Liver (tissue), 9 donors: Measurements from ENCODE around the gene SERPINE1. TPM values are rescaled to one million over a fixed set of nuclear protein-coding genes. Genes with fewer than 3 reads are reported as not detected.

Experiments
- DNase-seq: peaks from one replicate; pipeline ENCODE4 v3.0.0-alpha.2; 2017; ENCODE audit warnings: low spot score
- H3K27ac ChIP-seq, 2 donors: one replicate each; pipeline ENCODE4 v1.7.0; 2013; ENCODE audit warnings: inconsistent platforms in 2 of 2, low read length in 2 of 2, control low read depth in 1 of 2, low read depth in 1 of 2, mild to moderate bottlenecking in 1 of 2
- H3K27me3 ChIP-seq, 4 donors: one replicate each; pipeline versions ENCODE4 v1.6.1 to v1.7.0; 2013; ENCODE audit warnings: low read length in 3 of 4, inconsistent platforms in 1 of 4, mild to moderate bottlenecking in 1 of 4, moderate library complexity in 1 of 4; ENCODE audit not compliant: control insufficient read depth in 4 of 4, insufficient read depth in 4 of 4
- H3K36me3 ChIP-seq, 4 donors: one replicate each; pipeline versions ENCODE4 v1.6.1 to v1.7.0; 2013; ENCODE audit warnings: low read length in 3 of 4, mild to moderate bottlenecking in 3 of 4, low read depth in 1 of 4, moderate library complexity in 1 of 4; ENCODE audit not compliant: control insufficient read depth in 4 of 4, insufficient read depth in 3 of 4
- H3K4me1 ChIP-seq, 4 donors: one replicate each; pipeline versions ENCODE4 v1.6.1 to v1.7.0; 2013; ENCODE audit warnings: low read length in 3 of 4, mild to moderate bottlenecking in 3 of 4, moderate library complexity in 1 of 4; ENCODE audit not compliant: control insufficient read depth in 4 of 4, insufficient read depth in 4 of 4
- H3K4me3 ChIP-seq, 3 donors: one replicate each; pipeline versions ENCODE4 v1.6.1 to v1.7.0; 2013; ENCODE audit warnings: low read length in 3 of 3, control low read depth in 1 of 3, low read depth in 1 of 3, mild to moderate bottlenecking in 1 of 3
- H3K9ac ChIP-seq, 2 donors: one replicate each; pipeline ENCODE4 v1.7.0; 2013; ENCODE audit warnings: low read length in 2 of 2, mild to moderate bottlenecking in 2 of 2, moderate library complexity in 2 of 2, control low read depth in 1 of 2, low read depth in 1 of 2
- H3K9me3 ChIP-seq, 4 donors: one replicate each; pipeline versions ENCODE4 v1.6.1 to v1.7.0; 2013; ENCODE audit warnings: low read length in 3 of 4; ENCODE audit not compliant: control insufficient read depth in 4 of 4
- EGR1 ChIP-seq, 2 donors: IDR thresholded peaks; 2 replicates each; pipeline ENCODE4 v1.6.1; 2016 to 2018; ENCODE audit warnings: antibody characterized with exemption in 2 of 2, low read depth in 2 of 2
- FOXA1 ChIP-seq: IDR thresholded peaks from 2 replicates; pipeline ENCODE4 v1.6.1; 2016; ENCODE audit warnings: antibody characterized with exemption
- FOXA2 ChIP-seq: IDR thresholded peaks from 2 replicates; pipeline ENCODE4 v1.6.1; 2016; ENCODE audit warnings: antibody characterized with exemption
- GABPA ChIP-seq, 2 donors: IDR thresholded peaks in 1 of 2; conservative IDR thresholded peaks in 1 of 2; 2 replicates each; pipeline ENCODE4 v1.6.1; 2016; ENCODE audit warnings: antibody characterized with exemption in 2 of 2, mild to moderate bottlenecking in 1 of 2, moderate library complexity in 1 of 2
- HNF4A ChIP-seq, 2 donors: conservative IDR thresholded peaks; 2 replicates each; pipeline ENCODE4 v1.6.1; 2016; ENCODE audit warnings: antibody characterized with exemption in 2 of 2, mild to moderate bottlenecking in 2 of 2
- HNF4G ChIP-seq: IDR thresholded peaks from 2 replicates; pipeline ENCODE4 v1.6.1; 2016; ENCODE audit warnings: antibody characterized with exemption
- JUND ChIP-seq, 2 donors: IDR thresholded peaks; 2 replicates each; pipeline ENCODE4 v1.6.1; 2016; ENCODE audit warnings: antibody characterized with exemption in 2 of 2
- NR2F2 ChIP-seq: IDR thresholded peaks from 2 replicates; pipeline ENCODE4 v1.6.1; 2016; ENCODE audit warnings: antibody characterized with exemption
- RAD21 ChIP-seq, 2 donors: IDR thresholded peaks; 2 replicates each; pipeline ENCODE4 v1.6.1; 2016; ENCODE audit warnings: antibody characterized with exemption in 2 of 2, mild to moderate bottlenecking in 2 of 2
- RXRA ChIP-seq, 2 donors: IDR thresholded peaks; 2 replicates each; pipeline ENCODE4 v1.6.1; 2017 to 2018; ENCODE audit warnings: antibody characterized with exemption in 2 of 2, mild to moderate bottlenecking in 1 of 2
- SP1 ChIP-seq: IDR thresholded peaks from 2 replicates; pipeline ENCODE4 v1.6.1; 2018; ENCODE audit warnings: antibody characterized with exemption, mild to moderate bottlenecking
- TAF1 ChIP-seq: conservative IDR thresholded peaks from 2 replicates; pipeline ENCODE4 v1.6.1; 2016; ENCODE audit warnings: antibody characterized with exemption, mild to moderate bottlenecking
- YY1 ChIP-seq: IDR thresholded peaks from 2 replicates; pipeline ENCODE4 v1.6.1; 2016; ENCODE audit warnings: antibody characterized with exemption, mild to moderate bottlenecking
- WGBS: extraction: QIAGEN DNeasy Blood & Tissue Kit; methylation state at CpG from one replicate; pipeline ENCODE4 v1.1.7; 2013; 5-methylcytosine and 5-hydroxymethylcytosine counted together
- polyA plus RNA-seq, 2 donors: library from polyadenylated mRNA; stranded (reverse) in 1 of 2; unstranded in 1 of 2; fragments of 200-250 nt in 1 of 2; fragments of >200 nt in 1 of 2; fragmentation: Nextera tagmentation in 1 of 2; extraction: Ambion mirVana in 1 of 2; gene quantifications; one replicate each; pipeline versions ENCODE4 v1.2.1 to v1.2.3, GENCODE V29; 2013 to 2015
- total RNA-seq, 2 donors: library from RNA; depleted of rRNA; stranded (reverse); fragments of >200 nt; gene quantifications; one replicate each; pipeline ENCODE4 v1.2.3, GENCODE V29; 2014
- TF ChIP-seq, protein P1 (sequence below): IDR thresholded peaks from 2 replicates; pipeline ENCODE4 v1.6.1; 2016; ENCODE audit warnings: antibody characterized with exemption
- TF ChIP-seq, protein P2 (sequence below): IDR thresholded peaks from 2 replicates; pipeline ENCODE4 v1.6.1; 2016; ENCODE audit warnings: antibody characterized with exemption
- TF ChIP-seq, protein P3 (sequence below): fragments of 150-350 bp; IDR thresholded peaks from 2 replicates; pipeline ENCODE4 v1.5.1; 2017; ENCODE audit warnings: improper control_type of control experiment, low read depth, low read length; ENCODE audit not compliant: missing input control
- TF ChIP-seq, protein P4 (sequence below): IDR thresholded peaks from 2 replicates; pipeline ENCODE4 v1.6.1; 2016; ENCODE audit warnings: antibody characterized with exemption, mild to moderate bottlenecking
- TF ChIP-seq, protein P5 (sequence below): IDR thresholded peaks from 2 replicates; pipeline ENCODE4 v1.6.1; 2016; ENCODE audit warnings: antibody characterized with exemption
- donor health status: healthy.
- donor health status: healthy.
- donor health status: healthy.
- donor health status: healthy.
- donor health status: healthy.

The SERPINE1 gene
- total and polyA plus RNA-seq, 4 donors: 0.93 to 18.6 (median 8.0) TPM

DNA sequence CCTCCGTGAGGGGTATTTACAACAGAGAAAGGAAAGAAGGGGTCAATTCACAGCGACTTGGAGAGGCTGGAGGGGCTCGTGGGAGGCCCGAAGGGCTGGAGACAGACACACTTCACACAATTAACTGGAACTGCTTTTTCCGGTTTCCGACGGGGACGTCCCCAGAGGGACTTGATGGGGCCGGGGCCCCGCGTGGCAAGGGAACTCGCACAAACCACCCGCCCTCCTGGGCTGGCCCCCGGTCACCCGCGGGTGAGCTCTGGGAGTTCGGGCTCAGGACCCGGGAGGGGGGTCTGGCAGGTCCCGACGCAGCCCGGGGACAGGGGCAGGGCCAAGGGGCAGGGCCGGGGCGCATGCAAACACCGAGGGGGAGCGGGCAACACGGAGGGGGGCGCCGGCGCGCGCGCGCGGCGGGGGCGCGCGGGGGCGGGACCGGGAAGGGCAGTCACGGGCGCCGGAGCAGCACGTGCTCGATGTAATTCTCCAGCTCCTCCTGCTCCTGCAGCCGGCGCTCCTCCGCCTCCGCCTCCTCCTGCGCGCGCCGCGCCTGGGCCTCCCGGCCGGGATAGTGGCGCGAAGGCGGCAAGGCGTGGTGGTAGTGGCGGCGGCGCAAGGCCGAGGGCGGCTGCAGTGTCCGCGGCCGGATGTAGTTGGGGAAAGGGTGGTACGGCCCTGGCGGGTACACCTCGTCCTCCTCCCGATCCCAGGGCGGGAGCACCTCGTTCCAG, 35.8 kb downstream of the SERPINE1 start:
- Histone ChIP-seq H3K36me3 (peaks cover 4 to 13% (median 5%) of the 10 kb centered on the region in 4 donors), H3K9me3 (no peaks in the 10 kb centered on the region), H3K4me3 (peak overlapping the region in 1 of 3 donors; percentile 12), H3K4me1 (peaks cover 0 to 26% (median 11%) of the 10 kb centered on the region in 4 donors), H3K9ac (no peak overlapping the region), H3K27ac (no peak overlapping the region), H3K27me3 (peaks cover 0 to 7% (median 3%) of the 10 kb centered on the region in 4 donors)
- no peak for TF ChIP-seq RXRA (IDR thresholded peaks at IDR 0.05)
- no peak for TF ChIP-seq RAD21 (IDR thresholded peaks at IDR 0.05)
- TF ChIP-seq, protein P1, sequence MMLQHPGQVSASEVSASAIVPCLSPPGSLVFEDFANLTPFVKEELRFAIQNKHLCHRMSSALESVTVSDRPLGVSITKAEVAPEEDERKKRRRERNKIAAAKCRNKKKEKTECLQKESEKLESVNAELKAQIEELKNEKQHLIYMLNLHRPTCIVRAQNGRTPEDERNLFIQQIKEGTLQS: no peak
- TF ChIP-seq JUND (IDR thresholded peaks at IDR 0.05): no peak
- no peak for TF ChIP-seq NR2F2
- TF ChIP-seq TAF1: no peak
- TF ChIP-seq GABPA (IDR thresholded peaks at IDR 0.05 in 1 of 2, conservative IDR thresholded peaks at IDR 0.05 in 1 of 2): no peak
- TF ChIP-seq FOXA1: no peak
- TF ChIP-seq HNF4G: no peak
- TF ChIP-seq EGR1 (IDR thresholded peaks at IDR 0.05; ENCODE audit: low read depth in 2 of 2): no peak
- TF ChIP-seq, protein P2, sequence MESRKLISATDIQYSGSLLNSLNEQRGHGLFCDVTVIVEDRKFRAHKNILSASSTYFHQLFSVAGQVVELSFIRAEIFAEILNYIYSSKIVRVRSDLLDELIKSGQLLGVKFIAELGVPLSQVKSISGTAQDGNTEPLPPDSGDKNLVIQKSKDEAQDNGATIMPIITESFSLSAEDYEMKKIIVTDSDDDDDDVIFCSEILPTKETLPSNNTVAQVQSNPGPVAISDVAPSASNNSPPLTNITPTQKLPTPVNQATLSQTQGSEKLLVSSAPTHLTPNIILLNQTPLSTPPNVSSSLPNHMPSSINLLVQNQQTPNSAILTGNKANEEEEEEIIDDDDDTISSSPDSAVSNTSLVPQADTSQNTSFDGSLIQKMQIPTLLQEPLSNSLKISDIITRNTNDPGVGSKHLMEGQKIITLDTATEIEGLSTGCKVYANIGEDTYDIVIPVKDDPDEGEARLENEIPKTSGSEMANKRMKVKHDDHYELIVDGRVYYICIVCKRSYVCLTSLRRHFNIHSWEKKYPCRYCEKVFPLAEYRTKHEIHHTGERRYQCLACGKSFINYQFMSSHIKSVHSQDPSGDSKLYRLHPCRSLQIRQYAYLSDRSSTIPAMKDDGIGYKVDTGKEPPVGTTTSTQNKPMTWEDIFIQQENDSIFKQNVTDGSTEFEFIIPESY: no peak
- TF ChIP-seq SP1: no peak
- TF ChIP-seq, protein P3, sequence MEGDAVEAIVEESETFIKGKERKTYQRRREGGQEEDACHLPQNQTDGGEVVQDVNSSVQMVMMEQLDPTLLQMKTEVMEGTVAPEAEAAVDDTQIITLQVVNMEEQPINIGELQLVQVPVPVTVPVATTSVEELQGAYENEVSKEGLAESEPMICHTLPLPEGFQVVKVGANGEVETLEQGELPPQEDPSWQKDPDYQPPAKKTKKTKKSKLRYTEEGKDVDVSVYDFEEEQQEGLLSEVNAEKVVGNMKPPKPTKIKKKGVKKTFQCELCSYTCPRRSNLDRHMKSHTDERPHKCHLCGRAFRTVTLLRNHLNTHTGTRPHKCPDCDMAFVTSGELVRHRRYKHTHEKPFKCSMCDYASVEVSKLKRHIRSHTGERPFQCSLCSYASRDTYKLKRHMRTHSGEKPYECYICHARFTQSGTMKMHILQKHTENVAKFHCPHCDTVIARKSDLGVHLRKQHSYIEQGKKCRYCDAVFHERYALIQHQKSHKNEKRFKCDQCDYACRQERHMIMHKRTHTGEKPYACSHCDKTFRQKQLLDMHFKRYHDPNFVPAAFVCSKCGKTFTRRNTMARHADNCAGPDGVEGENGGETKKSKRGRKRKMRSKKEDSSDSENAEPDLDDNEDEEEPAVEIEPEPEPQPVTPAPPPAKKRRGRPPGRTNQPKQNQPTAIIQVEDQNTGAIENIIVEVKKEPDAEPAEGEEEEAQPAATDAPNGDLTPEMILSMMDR: no peak
- TF ChIP-seq, protein P4, sequence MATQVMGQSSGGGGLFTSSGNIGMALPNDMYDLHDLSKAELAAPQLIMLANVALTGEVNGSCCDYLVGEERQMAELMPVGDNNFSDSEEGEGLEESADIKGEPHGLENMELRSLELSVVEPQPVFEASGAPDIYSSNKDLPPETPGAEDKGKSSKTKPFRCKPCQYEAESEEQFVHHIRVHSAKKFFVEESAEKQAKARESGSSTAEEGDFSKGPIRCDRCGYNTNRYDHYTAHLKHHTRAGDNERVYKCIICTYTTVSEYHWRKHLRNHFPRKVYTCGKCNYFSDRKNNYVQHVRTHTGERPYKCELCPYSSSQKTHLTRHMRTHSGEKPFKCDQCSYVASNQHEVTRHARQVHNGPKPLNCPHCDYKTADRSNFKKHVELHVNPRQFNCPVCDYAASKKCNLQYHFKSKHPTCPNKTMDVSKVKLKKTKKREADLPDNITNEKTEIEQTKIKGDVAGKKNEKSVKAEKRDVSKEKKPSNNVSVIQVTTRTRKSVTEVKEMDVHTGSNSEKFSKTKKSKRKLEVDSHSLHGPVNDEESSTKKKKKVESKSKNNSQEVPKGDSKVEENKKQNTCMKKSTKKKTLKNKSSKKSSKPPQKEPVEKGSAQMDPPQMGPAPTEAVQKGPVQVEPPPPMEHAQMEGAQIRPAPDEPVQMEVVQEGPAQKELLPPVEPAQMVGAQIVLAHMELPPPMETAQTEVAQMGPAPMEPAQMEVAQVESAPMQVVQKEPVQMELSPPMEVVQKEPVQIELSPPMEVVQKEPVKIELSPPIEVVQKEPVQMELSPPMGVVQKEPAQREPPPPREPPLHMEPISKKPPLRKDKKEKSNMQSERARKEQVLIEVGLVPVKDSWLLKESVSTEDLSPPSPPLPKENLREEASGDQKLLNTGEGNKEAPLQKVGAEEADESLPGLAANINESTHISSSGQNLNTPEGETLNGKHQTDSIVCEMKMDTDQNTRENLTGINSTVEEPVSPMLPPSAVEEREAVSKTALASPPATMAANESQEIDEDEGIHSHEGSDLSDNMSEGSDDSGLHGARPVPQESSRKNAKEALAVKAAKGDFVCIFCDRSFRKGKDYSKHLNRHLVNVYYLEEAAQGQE: no peak
- TF ChIP-seq, protein P5, sequence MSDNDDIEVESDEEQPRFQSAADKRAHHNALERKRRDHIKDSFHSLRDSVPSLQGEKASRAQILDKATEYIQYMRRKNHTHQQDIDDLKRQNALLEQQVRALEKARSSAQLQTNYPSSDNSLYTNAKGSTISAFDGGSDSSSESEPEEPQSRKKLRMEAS: no peak
- TF ChIP-seq HNF4A (conservative IDR thresholded peaks at IDR 0.05): no peak
- TF ChIP-seq YY1: no peak
- no peak for TF ChIP-seq FOXA2
- WGBS: 7% methylated on average over 74 of the region's 74 CpGs
- no peak for DNase-seq
